HG03025 (cell line): ENCODE results near the gene S100A7A.
"Not testable (repeated sequence)": the region's sequence is repeated elsewhere in the genome, so short reads cannot be mapped to it uniquely, and the experiment has no call there.

Experiments used
- ATAC-seq: cut with Tn5 transposase; IDR thresholded peaks from one replicate; pipeline ENCODE4 v1.9.1; 2021; ENCODE audit warnings: mild to moderate bottlenecking, moderate library complexity; ENCODE audit not compliant: unreplicated experiment, low FRiP score

Gene S100A7A

DNA sequence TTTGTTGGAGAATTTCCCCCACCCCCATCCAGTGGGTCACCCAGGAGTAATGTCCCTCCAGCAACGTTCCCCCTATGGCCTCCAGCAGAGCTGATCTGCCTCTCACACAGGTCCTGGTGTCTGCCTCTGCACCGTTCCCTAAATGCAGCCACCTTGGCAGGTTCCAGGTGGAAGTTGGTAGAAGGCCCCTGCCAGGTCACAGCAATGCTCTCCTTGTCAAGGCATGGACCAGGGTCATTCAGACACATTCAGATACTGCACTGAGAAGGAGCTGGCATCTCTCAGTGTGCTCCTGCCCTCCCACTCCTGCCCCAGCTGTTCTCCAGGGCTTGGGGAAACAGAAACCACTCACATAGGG is 3.1 kb downstream of the S100A7A start:
- not testable (repeated sequence) for ATAC-seq

DNA sequence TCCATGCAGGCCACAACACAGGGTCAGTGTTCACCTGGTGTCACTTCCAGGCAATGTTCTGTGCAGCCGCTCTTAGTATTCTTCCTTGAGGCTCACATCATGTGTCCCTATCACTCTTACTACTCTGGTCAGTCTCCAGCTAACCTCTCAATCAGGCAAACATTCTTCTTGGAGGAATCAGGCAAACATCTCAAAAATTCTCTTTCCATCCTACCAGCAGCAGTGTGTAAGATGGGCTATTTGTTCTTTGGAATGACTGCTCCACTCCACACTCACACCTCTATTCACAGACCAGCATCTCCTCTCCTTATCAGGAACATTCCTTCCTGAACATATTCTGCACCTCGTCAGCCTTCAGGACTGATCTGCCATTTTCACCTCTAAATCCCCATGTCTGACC is 4.0 kb downstream of the S100A7A start:
- ATAC-seq = no peak

DNA sequence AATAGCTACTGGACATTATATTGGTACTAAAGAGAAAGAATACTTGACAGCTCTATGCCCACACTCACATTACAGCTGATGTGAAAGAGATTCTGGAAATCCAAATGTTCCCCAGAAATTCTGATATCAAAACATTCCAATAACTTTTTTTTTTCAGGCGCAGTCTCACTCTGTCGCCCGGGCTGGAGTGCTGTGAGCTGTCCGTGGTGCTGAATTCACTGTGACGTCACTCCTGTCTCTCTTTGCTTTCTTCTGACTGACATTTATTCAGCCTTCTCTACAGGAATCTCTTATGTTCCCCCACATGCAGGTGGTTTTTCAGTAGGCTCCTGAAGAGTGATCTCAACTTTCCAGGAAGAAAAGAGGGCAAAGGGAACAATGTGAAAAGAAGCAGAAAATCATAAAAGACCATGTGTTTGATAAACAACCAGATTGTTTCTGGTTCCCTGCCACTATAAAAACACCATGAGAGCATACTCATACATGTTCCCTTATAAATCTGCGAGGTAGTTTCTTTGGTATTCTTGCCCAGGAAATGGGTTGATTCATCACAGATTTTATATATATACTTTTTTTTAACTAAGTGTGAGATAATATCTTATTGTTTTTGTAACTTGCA is 6.2 kb downstream of the S100A7A start:
- no peak for ATAC-seq

DNA sequence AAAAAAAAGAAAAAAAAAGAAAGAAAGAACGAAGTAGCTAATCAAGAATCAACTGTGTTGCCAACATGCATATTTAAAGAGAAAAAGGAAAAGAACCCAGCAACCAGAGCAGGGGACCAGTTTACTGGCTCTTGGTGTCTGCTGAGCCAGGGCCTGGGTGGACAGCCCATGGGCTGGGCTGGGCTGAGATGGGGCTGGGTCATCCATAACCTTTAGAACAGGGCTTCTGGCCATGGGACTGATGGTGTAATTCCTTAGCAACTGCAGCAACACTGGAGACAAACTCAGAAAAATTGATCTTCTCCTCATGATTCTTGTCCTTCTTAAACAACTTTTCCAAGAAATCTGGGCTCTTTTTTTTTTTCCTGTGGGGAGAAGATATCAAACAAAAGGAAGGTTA is 10.5 kb downstream of the S100A7A start:
- ATAC-seq = no peak

DNA sequence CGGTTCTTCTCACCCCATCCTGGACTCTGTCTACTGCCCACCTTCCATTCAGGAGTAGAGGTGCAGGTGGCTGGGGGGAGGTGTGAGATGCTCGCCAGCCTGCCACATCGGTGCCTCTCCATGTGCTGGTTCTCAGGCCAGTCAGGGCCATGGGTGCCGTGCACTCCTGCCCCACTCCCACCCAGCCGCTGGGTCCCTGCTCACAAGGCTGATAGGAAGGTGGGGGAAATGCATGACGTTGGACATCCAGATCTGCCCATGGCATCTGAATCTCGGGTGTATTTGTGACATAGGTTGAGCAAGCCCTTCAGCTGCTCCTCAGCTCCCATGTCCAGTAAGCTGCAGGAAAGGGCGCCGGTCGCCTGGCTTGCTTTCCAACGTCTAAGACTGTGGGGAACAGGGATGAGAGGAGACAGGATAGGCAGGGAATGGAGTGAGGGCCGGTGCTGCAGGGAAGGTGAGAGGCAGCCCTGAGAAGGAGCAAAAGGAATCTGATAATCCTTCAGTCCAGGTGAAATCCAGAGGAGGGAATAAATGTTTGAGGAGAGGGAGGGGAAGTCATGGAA is 11.8 kb downstream of the S100A7A start:
- no peak for ATAC-seq

DNA sequence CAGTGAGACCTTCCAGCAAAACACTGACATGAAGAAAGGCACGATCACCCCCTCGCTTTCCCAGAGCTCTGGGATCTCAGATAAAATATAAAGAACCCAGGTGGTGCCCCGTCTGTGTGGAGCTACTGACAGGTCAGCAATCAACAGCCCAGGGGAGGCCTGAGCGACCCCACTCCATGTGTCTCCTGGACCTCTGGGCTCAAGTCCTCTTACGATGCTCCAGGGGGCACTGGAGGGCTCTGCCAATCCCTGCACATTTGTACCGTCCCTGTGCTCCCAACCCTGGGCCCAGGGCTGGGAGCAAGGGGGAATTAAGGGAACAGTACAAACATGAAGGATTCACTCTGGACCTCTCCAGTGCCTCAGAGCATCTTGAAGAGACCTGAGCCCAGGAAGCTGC is 12.5 kb downstream of the S100A7A start:
- no peak for ATAC-seq

DNA sequence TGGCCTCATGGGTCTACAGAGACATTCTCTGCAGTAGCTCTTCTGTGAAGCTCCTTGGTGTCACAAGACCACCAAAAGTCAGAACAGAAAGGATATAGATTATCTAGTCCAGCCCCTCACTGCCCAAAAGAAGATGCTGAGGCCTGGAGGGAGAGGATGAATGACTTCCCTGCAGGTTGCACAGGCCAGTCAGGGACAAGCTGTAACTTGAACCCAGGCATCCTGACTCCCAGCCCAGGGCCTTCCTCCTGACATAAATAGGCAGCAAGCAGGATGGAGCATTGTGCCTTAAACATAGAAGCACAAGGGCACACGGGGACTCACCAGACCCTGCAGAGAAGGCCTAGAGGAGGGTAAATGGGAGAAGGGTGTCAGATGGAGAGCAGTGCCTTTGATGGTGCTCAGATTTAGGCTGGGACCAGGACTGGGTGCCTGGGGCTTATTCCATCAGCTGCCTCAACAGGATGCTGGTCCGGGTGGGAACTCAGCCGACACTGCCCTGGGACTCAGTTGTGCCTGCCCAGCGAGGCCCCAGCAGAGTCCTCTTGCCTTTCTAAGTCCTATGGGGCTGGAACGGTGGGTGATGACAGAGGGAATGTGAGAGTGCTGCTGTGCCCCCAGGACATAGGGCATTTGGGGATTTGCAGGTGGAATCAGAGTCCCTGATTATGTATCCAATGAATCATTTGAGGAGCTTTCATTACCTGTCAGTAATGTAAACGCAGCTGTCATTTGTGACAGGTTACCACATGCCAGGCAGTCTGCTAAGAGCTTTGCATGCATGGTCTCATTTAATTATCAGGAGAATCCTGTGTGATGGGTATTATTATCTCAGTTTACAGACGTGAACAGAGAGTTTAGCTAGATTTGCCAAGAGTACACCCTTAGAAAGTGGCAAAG is 13.2 kb downstream of the S100A7A start:
- ATAC-seq = no peak

DNA sequence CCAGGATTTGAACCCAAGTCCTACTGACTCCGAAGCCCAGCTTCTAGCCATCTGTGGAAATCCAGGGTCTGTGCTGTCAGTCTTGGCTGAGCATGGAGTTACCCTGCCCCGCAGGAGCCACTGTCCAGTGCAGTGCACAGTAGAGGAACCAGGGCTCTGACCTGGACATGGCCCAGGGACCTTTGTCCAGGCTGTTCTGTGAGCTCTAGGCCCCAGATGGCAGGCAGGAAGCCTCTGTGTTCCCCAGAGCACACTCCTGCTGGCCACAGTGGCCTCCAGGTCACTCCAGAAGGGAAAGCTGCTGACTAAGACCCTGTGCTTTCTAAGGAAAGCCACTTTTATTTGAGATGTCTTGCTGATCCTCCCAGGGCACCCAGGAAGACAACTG is 13.8 kb downstream of the S100A7A start:
- ATAC-seq = no peak

DNA sequence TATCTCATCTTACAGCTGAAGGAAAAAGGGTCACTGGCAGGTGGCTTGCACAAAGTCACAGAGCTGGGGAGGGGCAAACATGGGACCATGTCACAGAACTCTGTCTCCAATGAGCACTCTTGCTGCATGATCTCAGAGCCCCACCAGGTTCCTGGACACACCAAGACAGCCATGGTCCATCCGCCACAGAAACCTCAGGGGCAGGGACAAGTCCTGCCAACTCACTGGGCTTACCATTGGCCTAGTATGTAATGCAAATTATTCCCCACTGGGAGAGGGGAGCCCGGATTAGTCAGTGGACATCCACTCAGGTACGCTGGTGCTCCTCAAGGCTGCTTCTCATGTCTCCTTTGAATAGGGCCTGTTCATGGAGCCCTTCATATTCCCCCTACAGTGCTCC is 14.2 kb downstream of the S100A7A start:
- no peak for ATAC-seq

DNA sequence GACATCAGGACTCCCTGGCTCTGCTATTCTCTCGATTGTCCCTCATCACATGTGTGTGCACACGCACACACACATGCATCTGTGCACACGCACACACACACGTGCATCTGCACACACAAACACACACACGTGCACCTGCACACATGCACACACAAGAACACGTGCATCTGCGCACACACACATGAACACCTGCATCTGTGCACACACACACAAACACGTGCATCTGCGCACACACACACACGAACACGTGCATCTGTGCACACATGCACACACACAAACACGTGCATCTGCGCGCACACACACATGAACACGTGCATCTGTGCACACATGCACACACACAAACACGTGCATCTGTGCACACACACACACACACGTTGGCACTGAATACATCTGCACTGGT is 14.7 kb downstream of the S100A7A start:
- ATAC-seq = no peak

DNA sequence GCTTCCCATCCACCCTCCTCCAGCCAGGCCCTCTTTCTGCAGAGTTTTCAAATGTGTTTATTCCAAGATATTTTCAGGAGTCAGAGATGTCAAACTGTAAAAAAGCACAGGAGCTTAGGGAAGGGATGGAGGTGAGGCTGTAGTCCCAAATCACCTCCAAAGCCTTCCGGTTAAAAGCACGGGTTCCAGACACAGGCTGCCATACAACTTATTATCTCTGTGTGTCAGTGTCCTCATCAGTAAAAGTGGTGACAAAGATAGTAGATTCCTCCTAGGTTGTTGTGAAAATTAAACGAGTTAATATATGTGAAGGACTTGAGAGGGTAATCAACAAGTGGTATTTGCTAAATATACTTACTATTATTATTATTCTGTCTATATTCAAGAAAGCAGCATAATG is 15.1 kb downstream of the S100A7A start:
- no peak for ATAC-seq

DNA sequence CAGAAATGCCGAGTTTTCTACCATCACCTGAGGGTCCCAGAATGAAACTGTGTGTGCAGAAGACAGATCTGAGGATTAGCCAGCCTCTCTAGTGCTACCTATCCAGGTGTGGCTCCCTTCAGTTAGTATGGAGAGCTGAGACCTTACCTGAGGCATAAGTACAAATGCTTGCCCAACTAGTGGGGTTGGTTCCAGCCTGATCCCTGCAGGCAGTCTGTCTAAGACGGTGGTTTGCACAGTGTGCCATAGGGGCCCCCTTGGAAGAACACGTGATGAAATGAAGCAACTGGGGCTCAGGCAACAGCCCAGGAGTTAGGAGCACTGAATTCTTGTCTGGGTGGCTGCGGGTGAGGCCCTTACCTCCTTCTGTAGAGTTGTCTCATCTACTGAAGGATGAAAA is 15.6 kb downstream of the S100A7A start:
- ATAC-seq = no peak

DNA sequence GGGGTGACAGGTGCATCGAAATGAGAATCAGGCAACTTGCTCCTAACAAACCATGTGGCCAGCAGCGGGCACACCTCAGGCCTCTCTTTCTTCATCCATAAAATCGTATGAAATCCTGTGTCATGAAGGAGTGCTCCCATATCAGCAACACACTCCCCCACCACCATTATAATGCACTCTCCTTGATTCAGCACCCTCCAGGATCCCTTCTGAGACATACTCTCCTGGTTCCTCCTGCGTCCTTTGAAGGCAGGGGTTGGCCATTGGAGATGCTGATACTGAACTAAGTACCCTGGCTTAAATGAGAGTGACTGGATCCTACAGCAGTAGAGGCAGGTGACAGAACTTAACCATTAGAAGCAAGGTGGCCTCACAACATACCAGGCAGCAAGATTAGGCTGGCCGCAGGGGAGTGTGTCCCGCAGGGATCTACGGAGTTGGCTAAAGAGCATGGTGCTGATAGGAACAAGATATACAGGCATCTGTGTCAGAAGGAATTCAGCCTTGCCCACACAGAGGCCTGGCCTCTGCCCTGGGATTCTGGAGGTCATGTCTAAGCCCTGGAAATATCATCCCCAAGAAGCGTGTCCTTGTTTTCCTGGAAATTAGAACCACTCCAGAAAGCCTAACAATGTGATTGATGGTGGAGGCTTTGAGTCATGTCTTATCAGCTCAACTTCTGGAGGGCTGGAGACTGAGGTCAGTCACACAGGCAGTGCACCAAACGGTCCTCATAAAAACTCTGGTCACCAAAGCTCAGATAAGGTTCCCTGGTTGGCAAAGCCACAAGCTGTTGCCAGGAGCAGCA is 16.8 kb downstream of the S100A7A start:
- ATAC-seq = no peak

DNA sequence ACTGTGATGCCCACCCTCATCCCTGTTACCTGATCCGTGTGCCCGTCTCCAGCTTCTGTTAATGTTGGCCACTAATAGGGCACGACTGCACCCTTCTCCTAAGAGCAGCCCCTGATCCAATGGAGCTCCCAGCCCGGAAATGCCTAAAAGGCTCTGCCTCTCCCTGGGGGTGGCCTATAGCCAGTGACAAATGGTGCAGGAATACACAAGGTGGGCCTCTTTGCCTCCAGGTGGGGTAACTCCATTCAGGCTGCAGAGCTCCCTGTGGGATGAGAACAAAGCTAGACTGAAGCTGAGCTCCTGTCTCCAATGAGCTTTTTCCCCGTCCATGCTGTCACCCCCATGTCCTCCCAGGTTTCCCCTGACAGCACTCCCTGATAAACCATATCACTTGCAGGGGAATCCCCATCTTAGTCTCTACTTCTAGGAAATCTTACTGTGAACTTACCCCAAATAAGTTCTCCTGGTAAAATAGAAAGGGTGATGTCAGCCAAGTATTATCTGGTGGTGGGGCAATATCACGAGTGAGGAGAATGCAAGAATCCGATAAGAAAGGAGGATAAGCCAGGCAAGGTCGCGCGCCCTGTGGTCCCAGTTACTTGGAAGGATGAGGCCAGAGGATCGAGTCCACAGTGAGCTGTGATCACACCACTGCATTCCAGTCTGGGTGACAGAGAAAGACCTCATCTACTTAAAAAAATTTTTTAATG is 18.6 kb downstream of the S100A7A start:
- no peak for ATAC-seq

DNA sequence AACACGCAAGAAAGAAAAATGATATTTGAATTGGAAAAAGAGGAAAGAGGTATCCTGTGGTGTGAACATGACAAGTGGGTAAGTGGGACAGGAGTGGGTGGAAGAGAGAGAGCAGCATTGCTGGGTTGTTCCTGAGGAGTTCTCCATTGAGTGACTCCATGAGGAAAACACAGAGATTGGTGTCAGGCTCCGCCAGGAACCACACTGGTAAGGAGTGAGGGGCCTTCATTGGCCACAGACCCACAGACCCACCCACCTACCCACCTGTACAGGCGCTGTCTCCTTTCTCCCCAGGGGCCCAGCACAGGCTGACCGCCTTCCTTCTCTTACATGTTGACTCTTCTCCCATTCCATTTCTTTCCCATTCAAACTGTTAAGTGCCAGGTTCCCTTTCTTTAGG is 20.9 kb downstream of the S100A7A start:
- no peak for ATAC-seq

DNA sequence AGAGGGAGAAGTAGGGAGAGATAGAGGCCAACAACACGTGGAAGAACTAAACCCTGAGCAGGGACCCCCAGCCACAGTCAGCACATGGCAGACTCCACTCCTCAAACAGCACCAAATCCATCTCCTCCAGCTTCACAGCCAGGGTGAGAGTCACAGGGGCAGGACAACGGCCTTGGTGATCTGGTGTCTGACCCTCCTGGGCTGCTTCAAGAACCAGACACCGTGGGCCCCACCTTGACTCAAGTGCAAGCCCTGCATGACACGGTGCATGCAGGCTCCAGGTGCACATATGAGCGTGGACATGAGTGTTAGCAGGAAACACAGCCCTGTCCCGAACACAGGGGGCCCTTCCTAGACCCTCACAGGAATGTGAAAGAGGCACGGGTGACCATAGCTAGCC is 22.3 kb downstream of the S100A7A start:
- ATAC-seq = no peak

DNA sequence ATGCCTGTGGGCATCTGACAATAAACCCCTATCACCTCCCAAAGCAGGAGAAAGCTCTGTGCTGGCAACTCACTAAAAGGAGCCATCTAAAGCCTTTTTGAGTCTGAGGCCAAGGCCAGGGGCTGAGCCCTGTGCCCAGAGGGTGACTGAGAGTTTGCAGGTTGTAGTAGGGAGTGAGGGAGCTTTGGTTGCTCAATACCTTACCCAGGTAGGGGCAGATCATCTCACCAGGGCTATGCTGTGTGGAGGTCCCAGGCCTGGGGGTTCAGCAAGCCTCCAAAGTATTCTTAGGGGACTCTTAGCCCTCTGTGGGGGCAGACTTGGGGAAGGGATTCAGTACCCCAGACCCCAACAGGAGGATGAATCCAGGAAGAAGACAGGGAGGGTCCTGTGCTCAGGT is 23.0 kb downstream of the S100A7A start:
- ATAC-seq = no peak

DNA sequence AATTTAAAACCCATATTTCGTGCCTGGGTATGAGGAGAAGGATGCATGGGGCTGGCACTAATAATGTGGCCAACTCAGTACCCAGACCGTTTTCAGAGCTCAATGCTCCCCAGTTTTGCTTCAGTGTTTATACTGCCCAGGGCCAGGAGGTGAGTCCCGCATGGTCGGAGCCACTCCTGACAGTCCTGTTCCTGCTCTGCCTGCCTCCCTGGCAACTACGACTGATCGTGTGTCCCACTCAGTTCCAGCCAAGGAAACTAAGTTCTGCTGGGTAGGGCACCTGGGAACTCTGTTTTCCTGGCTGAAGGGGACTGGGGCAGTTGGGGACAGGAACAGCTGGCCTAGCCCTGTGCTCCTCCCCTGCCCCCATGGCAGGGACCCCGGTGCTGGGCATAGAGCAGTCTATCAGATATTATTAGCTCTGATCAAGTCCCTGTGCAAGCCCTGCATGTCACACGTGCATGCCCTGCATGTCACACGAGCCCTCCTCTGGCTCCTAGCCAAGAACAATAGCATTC is 25.0 kb downstream of the S100A7A start:
- no peak for ATAC-seq

DNA sequence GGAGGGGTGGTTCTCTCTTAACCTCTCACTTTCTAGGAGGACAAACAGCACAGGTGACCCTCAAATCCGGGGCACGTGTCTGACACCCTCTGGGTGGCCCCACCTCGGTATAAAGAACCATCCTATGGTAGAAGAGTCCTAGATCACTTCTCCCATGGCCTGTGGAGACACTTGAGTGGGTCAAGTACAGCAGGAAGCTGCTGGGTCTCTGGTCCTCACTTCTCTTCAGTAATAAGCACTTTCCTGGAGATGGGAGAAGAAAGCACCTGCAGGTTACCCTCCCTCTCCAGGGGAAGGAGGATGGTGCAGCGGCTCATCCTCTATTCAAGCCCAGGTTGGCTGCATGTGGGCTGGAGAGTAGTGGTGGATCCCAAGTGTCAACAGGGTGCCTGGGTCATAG is 27.2 kb downstream of the S100A7A start:
- no peak for ATAC-seq

DNA sequence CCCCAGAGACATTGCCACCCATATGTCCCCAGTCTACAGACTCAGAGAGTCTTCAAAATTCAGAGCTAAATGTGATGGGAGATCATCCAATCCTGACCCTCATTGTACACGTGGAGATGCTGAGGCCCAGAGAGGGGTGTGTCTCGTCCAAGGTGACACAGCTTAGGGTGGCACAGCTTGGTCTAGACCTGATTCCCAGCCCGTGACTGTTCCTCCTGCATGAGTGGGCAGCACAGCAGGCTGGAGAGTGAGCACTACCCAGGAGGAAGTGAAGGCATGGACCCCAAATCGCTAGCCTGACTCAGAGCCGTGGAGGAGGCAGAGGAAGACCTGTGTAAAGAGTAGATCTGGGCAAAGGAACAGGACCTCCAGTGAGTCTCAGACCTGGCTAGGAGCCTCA is 27.8 kb downstream of the S100A7A start:
- ATAC-seq = no peak
